Uterus (tissue), 4 donors: ENCODE data around the gene SAMD4B. TPM values are rescaled to one million over a fixed set of nuclear protein-coding genes. Genes with fewer than 3 reads are reported as not detected.

Experiments used
- DNase-seq, 2 donors: peaks; one replicate each; pipeline ENCODE4 v3.0.0-alpha.2; 2019 to 2020
- H3K27ac ChIP-seq, 2 donors: fragments of 200-600 bp; sonication (generic); 1 replicate in 1 of 2; 2 replicates in 1 of 2; pipeline ENCODE4 v1.5.1; 2016 to 2018
- H3K27me3 ChIP-seq, 2 donors: fragments of 200-600 bp; sonication (generic); one replicate each; pipeline ENCODE4 v1.5.1; 2018 to 2019; ENCODE audit warnings: control low read depth in 1 of 2
- H3K36me3 ChIP-seq, 2 donors: fragments of 200-600 bp; sonication (generic); one replicate each; pipeline ENCODE4 v1.5.1; 2019; ENCODE audit warnings: control low read depth in 1 of 2
- H3K4me1 ChIP-seq, 2 donors: fragments of 200-600 bp; sonication (generic); one replicate each; pipeline ENCODE4 v1.5.1; 2018 to 2019; ENCODE audit warnings: control low read depth in 1 of 2
- H3K4me3 ChIP-seq, 2 donors: fragments of 200-600 bp; sonication (generic); 1 replicate in 1 of 2; 2 replicates in 1 of 2; pipeline ENCODE4 v1.5.1; 2018 to 2019; ENCODE audit warnings: mild to moderate bottlenecking in 1 of 2
- H3K9me3 ChIP-seq, 2 donors: fragments of 200-600 bp; sonication (generic); one replicate each; pipeline ENCODE4 v1.5.1; 2019; ENCODE audit warnings: control low read depth in 1 of 2
- CTCF ChIP-seq, 4 experiments: fragments of 200-600 bp in 2 of 4; fragments of 450-650 bp in 2 of 4; sonication (generic) in 2 of 4; IDR thresholded peaks; one replicate each; pipeline ENCODE4 v1.5.1; 2016 to 2019; ENCODE audit warnings: antibody characterized with exemption in 4 of 4, mild to moderate bottlenecking in 2 of 4, moderate library complexity in 1 of 4
- POLR2A ChIP-seq, 2 donors: fragments of 450-650 bp; IDR thresholded peaks; one replicate each; pipeline ENCODE4 v1.6.1; 2016; ENCODE audit warnings: antibody characterized with exemption in 2 of 2, mild to moderate bottlenecking in 1 of 2, moderate library complexity in 1 of 2
- intact Hi-C: fragments of 100-400 bp; cut with DNase I; formaldehyde crosslinking; loops from one replicate; pipeline ENCODE4 v1.15.1; 2023; ENCODE audit warnings: low total_unique reads
- total RNA-seq, 4 donors: library from RNA; depleted of rRNA in 3 of 4; stranded (reverse); fragments of >200 nt in 3 of 4; gene quantifications; one replicate each; pipeline versions ENCODE4 v1.1.0 to v1.2.4, GENCODE V29; 2014 to 2023
- donor health status: DM: yes; HTN: yes; CAD: no.

SAMD4B gene
- total RNA-seq, 4 donors from 2014 or later, result 11.3 to 128 (median 58.6) TPM

GRCh38 chr19:39411832-39412099 is 69.5 kb downstream of the SAMD4B start:
- DNase-seq, result peak; percentile 91 to 96
- peak overlapping the region; percentile 99 to 100 for H3K27ac ChIP-seq
- peak overlapping the region; percentile 83 to 98 for H3K4me3 ChIP-seq
- H3K36me3 ChIP-seq, result no peaks in the 10 kb centered on the region
- intact Hi-C loops, result no loop called here
- peaks cover 0 to 17% of the 10 kb centered on the region in 2 donors for H3K4me1 ChIP-seq
- no peaks in the 10 kb centered on the region for H3K9me3 ChIP-seq
- TF ChIP-seq CTCF (IDR thresholded peaks at IDR 0.05), result peak; percentile 88 to 99 (median 96)
- TF ChIP-seq POLR2A (IDR thresholded peaks at IDR 0.05), result no peak
- no peaks in the 10 kb centered on the region for H3K27me3 ChIP-seq

GRCh38 chr19:39412100-39412866 is 70.1 kb downstream of the SAMD4B start, which contains the start of gene PLEKHG2:
TSS of gene PLEKHG2 (plus strand) at chr19:39412669. CDS start at chr19:39414087, 1,418 bp downstream.
- peak within 1 kb of the TSS; percentile 83 to 98 for H3K4me3 ChIP-seq
- H3K27ac ChIP-seq, result peak within 1 kb of the TSS; percentile 99 to 100
- no peaks in the 10 kb centered on the region for H3K27me3 ChIP-seq
- intact Hi-C loops, result no loop called here
- DNase-seq, result peak; percentile 98 to 99
- TF ChIP-seq CTCF (IDR thresholded peaks at IDR 0.05), result peak; percentile 85 to 90 (median 90)
- TF ChIP-seq POLR2A (IDR thresholded peaks at IDR 0.05), result peak; percentile 29 to 58
- H3K9me3 ChIP-seq, result no peaks in the 10 kb centered on the region
- no peaks in the 10 kb centered on the region for H3K36me3 ChIP-seq
- peaks cover 0 to 18% of the 10 kb centered on the region in 2 donors for H3K4me1 ChIP-seq

GRCh38 chr19:39412867-39413271 is 70.6 kb downstream of the SAMD4B start:
- Histone ChIP-seq H3K4me3 (peak overlapping the region; percentile 60 to 98), H3K27me3 (no peaks in the 10 kb centered on the region), H3K27ac (peak overlapping the region; percentile 98 to 99), H3K36me3 (no peaks in the 10 kb centered on the region), H3K9me3 (no peaks in the 10 kb centered on the region), H3K4me1 (peaks cover 0 to 20% of the 10 kb centered on the region in 2 donors)
- TF ChIP-seq POLR2A (IDR thresholded peaks at IDR 0.05) (no peak), CTCF (IDR thresholded peaks at IDR 0.05) (no peak)
- intact Hi-C loops, result no loop called here
- no peak for DNase-seq

GRCh38 chr19:39413272-39413910 is 71.2 kb downstream of the SAMD4B start:
- peak overlapping the region; percentile 60 to 98 for H3K4me3 ChIP-seq
- H3K27me3 ChIP-seq, result no peaks in the 10 kb centered on the region
- peak overlapping the region; percentile 98 to 99 for H3K27ac ChIP-seq
- H3K36me3 ChIP-seq, result no peaks in the 10 kb centered on the region
- intact Hi-C loops, result no loop called here
- TF ChIP-seq POLR2A (IDR thresholded peaks at IDR 0.05), result peak in 1 of 2 donors; percentile 45
- no peak for TF ChIP-seq CTCF (IDR thresholded peaks at IDR 0.05)
- H3K9me3 ChIP-seq, result no peaks in the 10 kb centered on the region
- peak; percentile 71 to 82 for DNase-seq
- peaks cover 0 to 20% of the 10 kb centered on the region in 2 donors for H3K4me1 ChIP-seq
